GM12865 (cell line): Measurements from ENCODE around the gene ARHGAP42.
"Not testable (repeated sequence)": the region's sequence is repeated elsewhere in the genome, so short reads cannot be mapped to it uniquely, and the experiment has no call there.

Experiments
- DNase-seq: peaks from one replicate; pipeline ENCODE4 v3.0.0; 2010; ENCODE audit warnings: low read depth
- H3K4me3 ChIP-seq: 2 replicates; pipeline ENCODE4 v1.5.1; 2011; ENCODE audit warnings: mild to moderate bottlenecking, low read depth, low read length, control low read depth
- TF ChIP-seq, protein P1 (sequence below): IDR thresholded peaks from 2 replicates; pipeline ENCODE4 v1.5.1; 2011; ENCODE audit warnings: low read length, control low read depth, low read depth, inconsistent platforms; ENCODE audit not compliant: insufficient read depth; ENCODE audit errors: missing control alignments

Gene ARHGAP42

GRCh38 chr11:100641456-100641855 is 45.6 kb upstream of the ARHGAP42 start:
- H3K4me3 ChIP-seq = no peak overlapping the region
- TF ChIP-seq, protein P1, sequence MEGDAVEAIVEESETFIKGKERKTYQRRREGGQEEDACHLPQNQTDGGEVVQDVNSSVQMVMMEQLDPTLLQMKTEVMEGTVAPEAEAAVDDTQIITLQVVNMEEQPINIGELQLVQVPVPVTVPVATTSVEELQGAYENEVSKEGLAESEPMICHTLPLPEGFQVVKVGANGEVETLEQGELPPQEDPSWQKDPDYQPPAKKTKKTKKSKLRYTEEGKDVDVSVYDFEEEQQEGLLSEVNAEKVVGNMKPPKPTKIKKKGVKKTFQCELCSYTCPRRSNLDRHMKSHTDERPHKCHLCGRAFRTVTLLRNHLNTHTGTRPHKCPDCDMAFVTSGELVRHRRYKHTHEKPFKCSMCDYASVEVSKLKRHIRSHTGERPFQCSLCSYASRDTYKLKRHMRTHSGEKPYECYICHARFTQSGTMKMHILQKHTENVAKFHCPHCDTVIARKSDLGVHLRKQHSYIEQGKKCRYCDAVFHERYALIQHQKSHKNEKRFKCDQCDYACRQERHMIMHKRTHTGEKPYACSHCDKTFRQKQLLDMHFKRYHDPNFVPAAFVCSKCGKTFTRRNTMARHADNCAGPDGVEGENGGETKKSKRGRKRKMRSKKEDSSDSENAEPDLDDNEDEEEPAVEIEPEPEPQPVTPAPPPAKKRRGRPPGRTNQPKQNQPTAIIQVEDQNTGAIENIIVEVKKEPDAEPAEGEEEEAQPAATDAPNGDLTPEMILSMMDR = no peak
- DNase-seq = no peak

DNA sequence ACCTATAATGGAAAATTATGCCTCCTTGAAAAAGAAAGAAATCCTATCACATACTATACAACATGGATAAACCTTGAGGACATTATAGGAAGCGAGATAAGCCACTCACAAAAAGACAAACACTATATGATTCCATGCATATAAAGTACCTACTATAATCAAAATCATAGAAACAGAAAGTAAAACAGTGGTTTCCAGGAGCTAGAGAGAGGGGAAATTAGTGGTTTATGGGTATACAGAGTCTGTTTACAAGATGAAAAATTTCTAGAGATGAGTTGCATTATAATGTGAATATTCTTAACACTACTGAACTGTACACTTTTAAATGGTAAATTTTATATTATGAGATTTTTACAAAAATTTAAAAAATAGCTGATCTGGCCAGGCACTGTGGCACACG is 40.5 kb upstream of the ARHGAP42 start:
- no peak overlapping the region for H3K4me3 ChIP-seq
- TF ChIP-seq, protein P1 = no peak
- DNase-seq = no peak

DNA sequence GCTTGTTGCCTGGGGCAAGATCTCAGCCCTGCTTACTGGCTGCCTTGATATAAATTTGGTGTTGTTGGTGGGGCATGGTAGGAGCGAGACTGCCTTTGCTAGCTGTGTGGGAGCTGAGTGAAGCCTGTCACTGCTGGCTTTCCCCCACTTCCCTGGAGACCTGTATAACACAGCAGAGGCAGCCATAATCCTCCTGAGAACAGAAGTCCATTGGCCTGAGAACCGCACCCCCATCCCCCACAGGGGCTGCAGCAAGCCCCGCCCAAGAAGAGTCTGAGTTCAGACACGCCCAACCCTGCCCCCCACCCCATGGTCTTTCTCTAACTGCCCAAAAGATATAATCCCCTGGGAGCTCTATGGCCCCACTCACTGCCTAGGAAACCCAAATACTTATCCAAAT is 39.2 kb upstream of the ARHGAP42 start:
- TF ChIP-seq, protein P1 = no peak
- no peak for DNase-seq
- no peak overlapping the region for H3K4me3 ChIP-seq

DNA sequence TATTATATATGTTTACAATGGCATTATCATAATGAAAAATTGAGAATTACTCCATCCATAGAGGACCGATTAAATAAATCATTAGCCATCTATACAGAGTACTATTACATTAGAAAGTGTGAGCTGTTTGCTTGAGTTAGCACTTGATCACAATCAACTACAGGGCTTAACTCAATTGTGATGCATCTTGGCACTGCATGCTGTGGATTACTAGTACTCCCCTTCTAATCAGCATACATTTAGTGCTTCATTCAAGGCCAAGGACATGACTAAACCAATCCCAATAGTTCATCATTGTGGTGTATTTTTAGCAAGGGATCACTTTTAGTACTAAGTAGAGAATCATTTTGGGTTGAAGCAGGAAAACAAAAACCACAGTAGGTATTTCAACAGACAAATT is 23.5 kb upstream of the ARHGAP42 start:
- no peak overlapping the region for H3K4me3 ChIP-seq
- TF ChIP-seq, protein P1 = no peak
- DNase-seq = no peak

DNA sequence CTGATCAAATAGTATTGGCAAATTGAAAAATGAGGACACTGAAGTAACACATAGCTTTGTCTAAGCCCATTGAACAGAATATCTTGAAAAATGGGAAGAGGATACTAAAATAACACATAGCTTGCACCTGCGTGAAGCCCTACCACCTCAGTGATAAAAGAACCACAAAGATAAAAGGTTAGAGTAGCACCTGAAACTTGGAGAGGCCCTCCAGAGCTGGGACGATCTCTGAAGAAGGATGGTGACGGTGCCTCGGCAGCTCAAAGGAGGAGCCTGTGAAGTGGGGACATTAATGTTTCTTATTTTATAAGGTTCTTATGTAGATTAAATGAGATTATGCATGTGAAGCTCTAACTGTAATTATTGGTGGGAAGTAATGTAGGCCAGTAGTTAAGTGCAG is 23.1 kb upstream of the ARHGAP42 start:
- TF ChIP-seq, protein P1 = no peak
- no peak overlapping the region for H3K4me3 ChIP-seq
- DNase-seq = no peak

DNA sequence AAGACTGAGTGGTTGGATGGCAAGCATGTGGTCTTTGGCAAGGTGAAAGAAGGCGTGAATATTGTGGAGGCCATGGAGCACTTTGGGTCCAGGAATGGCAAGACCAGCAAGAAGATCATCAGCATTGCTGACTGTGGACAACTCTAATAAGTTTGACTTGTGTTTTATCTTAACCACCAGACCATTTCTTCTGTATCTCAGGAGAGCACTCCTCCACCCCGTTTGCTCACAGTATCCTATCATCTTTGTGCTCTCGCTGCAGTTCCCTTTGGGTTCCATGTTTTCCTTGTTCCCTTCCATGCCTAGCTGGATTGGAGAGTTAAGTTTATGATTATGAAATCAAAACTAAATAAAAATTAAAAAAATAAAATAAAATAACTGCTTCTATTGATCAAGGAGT is 20.3 kb upstream of the ARHGAP42 start:
- DNase-seq, H3K4me3 ChIP-seq: not testable (repeated sequence)

- no peak overlapping the region for H3K4me3 ChIP-seq
- DNase-seq = no peak
- TF ChIP-seq, protein P1 = no peak
Measured at GRCh38 chr11:100667449-100667848, 19.6 kb upstream of the ARHGAP42 start.
